Smooth muscle cell (in vitro differentiated cells): Measurements from ENCODE around the gene ARHGEF25. TPM values are rescaled to one million over a fixed set of nuclear protein-coding genes. Genes with fewer than 3 reads are reported as not detected.

ENCODE experiments used
- DNase-seq: peaks from one replicate; lab custom pipeline; 2025; ENCODE audit not compliant: unreplicated experiment; lab: John Stamatoyannopoulos, UW
- H2AFZ ChIP-seq: fragments of 200-600 bp; sonication (generic); 2 replicates; pipeline ENCODE4 v1.6.0; 2016; ENCODE audit warnings: antibody characterized with exemption, low read depth, mild to moderate bottlenecking
- H3F3A ChIP-seq: fragments of 200-600 bp; sonication (generic); 2 replicates; pipeline ENCODE4 v1.6.0; 2017; ENCODE audit warnings: antibody characterized with exemption, low read depth
- H3K27ac ChIP-seq: fragments of 200-600 bp; sonication (generic); 2 replicates; pipeline ENCODE4 v1.5.1; 2016; ENCODE audit warnings: low read depth, mild to moderate bottlenecking
- H3K27me3 ChIP-seq: fragments of 200-600 bp; sonication (generic); 2 replicates; pipeline ENCODE4 v1.6.1; 2016; ENCODE audit warnings: low read depth, mild to moderate bottlenecking
- H3K36me3 ChIP-seq: fragments of 200-600 bp; sonication (generic); 2 replicates; pipeline ENCODE4 v1.5.1; 2016; ENCODE audit warnings: low read depth
- H3K4me1 ChIP-seq: fragments of 200-600 bp; sonication (generic); 2 replicates; pipeline ENCODE4 v1.5.1; 2016; ENCODE audit warnings: low read depth
- H3K4me2 ChIP-seq: fragments of 200-600 bp; sonication (generic); 2 replicates; pipeline ENCODE4 v1.6.0; 2016; ENCODE audit warnings: mild to moderate bottlenecking
- H3K4me3 ChIP-seq: fragments of 200-600 bp; sonication (generic); 2 replicates; pipeline ENCODE4 v1.5.1; 2016; ENCODE audit warnings: mild to moderate bottlenecking
- H3K79me2 ChIP-seq: fragments of 200-600 bp; sonication (generic); 2 replicates; pipeline ENCODE4 v1.6.0; 2016; ENCODE audit warnings: low read depth, mild to moderate bottlenecking
- H3K9ac ChIP-seq: fragments of 200-600 bp; sonication (generic); 2 replicates; pipeline ENCODE4 v1.6.0; 2016; ENCODE audit warnings: low read depth
- H3K9me3 ChIP-seq: fragments of 200-600 bp; sonication (generic); replicated peaks from 2 replicates; pipeline ENCODE4 v1.5.1; 2016; ENCODE audit warnings: low read depth
- H4K20me1 ChIP-seq: fragments of 200-600 bp; sonication (generic); 2 replicates; pipeline ENCODE4 v1.6.0; 2016; ENCODE audit warnings: low read depth
- WGBS: methylation state at CpG from one replicate; pipeline ENCODE4 v1.1.7; 2016; ENCODE audit warnings: low lambda C conversion rate; 5-methylcytosine and 5-hydroxymethylcytosine counted together
- polyA plus RNA-seq: library from polyadenylated mRNA; unstranded; fragments of >200 nt; fragmentation: Nextera tagmentation; extraction: Ambion mirVana; gene quantifications from 2 replicates; pipeline ENCODE4 v1.2.1, GENCODE V29; 2016
- total RNA-seq: library from RNA; depleted of rRNA; stranded (reverse); fragments of >200 nt; gene quantifications from 2 replicates; pipeline ENCODE4 v1.2.3, GENCODE V29; 2014
- TF ChIP-seq, protein P1 (sequence below): fragments of 200-600 bp; sonication (generic); IDR thresholded peaks from 2 replicates; pipeline ENCODE4 v1.5.1; 2017; ENCODE audit warnings: borderline replicate concordance, mild to moderate bottlenecking, antibody characterized with exemption; ENCODE audit not compliant: insufficient read depth, poor library complexity, severe bottlenecking

The ARHGEF25 gene
- total and polyA plus RNA-seq, 2 experiments from 2014 or later = 3.8 to 13.9 TPM

DNA sequence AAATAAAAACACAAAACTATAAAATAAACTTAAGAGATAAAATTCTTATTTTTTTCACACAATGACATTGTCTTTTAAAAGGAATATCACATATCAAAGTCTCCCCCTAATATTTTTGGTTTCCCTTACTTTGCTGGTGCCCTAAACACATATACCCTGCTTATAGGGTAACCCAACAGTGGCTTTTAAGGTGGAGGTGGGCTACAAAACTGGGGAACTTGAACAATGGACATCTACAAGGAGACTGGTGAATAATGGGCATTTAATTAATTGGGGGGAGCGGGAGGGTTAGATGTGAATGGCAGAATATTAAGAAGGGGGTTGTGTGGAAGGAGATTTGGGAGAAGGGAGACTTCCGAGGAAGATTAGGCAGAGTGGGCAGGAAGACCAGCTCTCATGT lies 12.2 kb downstream of the ARHGEF25 start:
- 86% methylated on average over 2 of the region's 2 CpGs for WGBS
- Histone ChIP-seq H3K79me2 (no peaks in the 10 kb centered on the region), H3K27me3 (peaks cover 98% of the 10 kb centered on the region), H3K4me1 (peaks cover 16% of the 10 kb centered on the region), H2AFZ (no peak overlapping the region), H3F3A (peaks cover 5% of the 10 kb centered on the region), H3K9me3 (no peaks in the 10 kb centered on the region), H4K20me1 (no peaks in the 10 kb centered on the region), H3K4me3 (no peak overlapping the region), H3K36me3 (no peaks in the 10 kb centered on the region), H3K9ac (no peak overlapping the region), H3K27ac (no peak overlapping the region), H3K4me2 (no peak overlapping the region)
- TF ChIP-seq, protein P1, sequence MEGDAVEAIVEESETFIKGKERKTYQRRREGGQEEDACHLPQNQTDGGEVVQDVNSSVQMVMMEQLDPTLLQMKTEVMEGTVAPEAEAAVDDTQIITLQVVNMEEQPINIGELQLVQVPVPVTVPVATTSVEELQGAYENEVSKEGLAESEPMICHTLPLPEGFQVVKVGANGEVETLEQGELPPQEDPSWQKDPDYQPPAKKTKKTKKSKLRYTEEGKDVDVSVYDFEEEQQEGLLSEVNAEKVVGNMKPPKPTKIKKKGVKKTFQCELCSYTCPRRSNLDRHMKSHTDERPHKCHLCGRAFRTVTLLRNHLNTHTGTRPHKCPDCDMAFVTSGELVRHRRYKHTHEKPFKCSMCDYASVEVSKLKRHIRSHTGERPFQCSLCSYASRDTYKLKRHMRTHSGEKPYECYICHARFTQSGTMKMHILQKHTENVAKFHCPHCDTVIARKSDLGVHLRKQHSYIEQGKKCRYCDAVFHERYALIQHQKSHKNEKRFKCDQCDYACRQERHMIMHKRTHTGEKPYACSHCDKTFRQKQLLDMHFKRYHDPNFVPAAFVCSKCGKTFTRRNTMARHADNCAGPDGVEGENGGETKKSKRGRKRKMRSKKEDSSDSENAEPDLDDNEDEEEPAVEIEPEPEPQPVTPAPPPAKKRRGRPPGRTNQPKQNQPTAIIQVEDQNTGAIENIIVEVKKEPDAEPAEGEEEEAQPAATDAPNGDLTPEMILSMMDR = no peak
- no peak for DNase-seq

DNA sequence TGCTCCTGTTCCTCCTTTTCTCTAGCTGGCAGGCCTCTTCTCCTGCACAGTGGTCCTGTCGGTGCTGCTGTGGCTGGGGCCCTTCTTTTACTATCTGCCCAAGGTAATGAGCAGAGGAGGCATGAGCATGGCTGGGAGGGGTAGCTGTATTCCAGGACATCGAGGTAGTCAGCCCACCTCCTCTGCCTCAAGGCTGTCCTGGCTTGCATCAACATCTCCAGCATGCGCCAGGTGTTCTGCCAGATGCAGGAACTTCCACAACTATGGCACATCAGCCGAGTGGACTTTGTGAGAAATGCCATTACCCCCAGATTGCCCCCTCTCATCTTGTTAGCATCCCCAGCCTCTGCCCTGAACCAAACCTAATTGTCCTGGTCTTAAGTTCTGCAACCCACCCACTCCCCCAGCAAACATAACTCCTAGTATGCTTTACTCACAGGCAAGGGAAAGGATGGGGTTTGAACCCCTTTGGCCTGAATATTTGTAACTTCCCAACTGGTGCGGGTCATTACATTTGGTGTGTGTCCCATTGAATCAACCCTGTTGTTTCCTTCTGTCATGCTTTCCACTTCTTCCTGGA lies 12.7 kb downstream of the ARHGEF25 start:
- WGBS = 78% methylated on average over 5 of the region's 5 CpGs
- Histone ChIP-seq H3K4me2 (no peak overlapping the region), H3K79me2 (no peaks in the 10 kb centered on the region), H3K27me3 (peaks cover 98% of the 10 kb centered on the region), H3K9ac (no peak overlapping the region), H3K4me3 (no peak overlapping the region), H3K36me3 (no peaks in the 10 kb centered on the region), H2AFZ (no peak overlapping the region), H3K27ac (no peak overlapping the region), H4K20me1 (no peaks in the 10 kb centered on the region), H3F3A (no peaks in the 10 kb centered on the region), H3K9me3 (no peaks in the 10 kb centered on the region), H3K4me1 (peaks cover 16% of the 10 kb centered on the region)
- DNase-seq = no peak
- TF ChIP-seq, protein P1 = no peak

DNA sequence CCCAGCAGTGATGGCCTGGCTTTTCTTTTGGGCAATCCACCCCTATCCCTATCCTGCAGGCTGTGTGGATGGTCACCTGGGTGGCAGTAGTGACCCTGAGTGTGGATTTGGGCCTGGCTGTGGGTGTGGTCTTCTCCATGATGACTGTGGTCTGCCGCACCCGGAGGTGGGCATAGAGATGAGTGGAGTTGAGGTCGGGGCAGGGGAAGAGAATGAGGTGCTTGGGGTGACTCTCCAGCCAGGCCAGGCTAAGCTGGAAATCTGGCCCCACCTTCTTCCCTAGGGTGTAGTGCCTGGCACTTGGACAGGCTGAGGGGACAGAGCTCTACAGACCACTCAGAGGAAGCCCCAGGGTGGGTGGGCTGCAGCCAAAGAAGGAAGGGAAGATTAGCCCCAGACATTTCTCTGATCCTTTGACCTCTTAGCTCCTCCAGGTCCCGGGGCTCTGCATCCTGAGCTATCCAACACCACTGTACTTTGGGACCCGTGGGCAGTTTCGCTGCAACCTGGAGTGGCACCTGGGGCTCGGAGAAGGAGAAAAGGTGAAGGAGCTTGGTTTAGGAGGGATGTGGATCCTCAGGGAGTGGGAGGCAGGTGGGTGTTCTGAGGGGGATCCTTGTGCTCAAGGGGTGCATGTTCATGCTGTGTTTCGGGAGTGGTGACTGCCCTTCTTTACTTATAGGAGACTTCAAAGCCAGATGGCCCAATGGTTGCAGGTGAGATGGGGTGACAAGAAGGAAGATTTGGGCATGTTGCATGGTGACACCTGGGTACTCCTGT lies 13.4 kb downstream of the ARHGEF25 start:
- Histone ChIP-seq H3K9ac (no peak overlapping the region), H3K4me3 (no peak overlapping the region), H3K79me2 (no peaks in the 10 kb centered on the region), H3K27ac (no peak overlapping the region), H2AFZ (no peak overlapping the region), H3K4me1 (peaks cover 16% of the 10 kb centered on the region), H3K36me3 (no peaks in the 10 kb centered on the region), H3F3A (no peaks in the 10 kb centered on the region), H3K27me3 (peaks cover 98% of the 10 kb centered on the region), H4K20me1 (no peaks in the 10 kb centered on the region), H3K9me3 (no peaks in the 10 kb centered on the region), H3K4me2 (no peak overlapping the region)
- TF ChIP-seq, protein P1 = no peak
- 88% methylated on average over 8 of the region's 8 CpGs for WGBS
- no peak for DNase-seq
